SU-DHL-6 (cell line): ENCODE measurements around the gene QKI.

Experiments
- EZH2phosphoT487 ChIP-seq: fragments of 200-600 bp; sonication (generic), shearing (Covaris generic); conservative IDR thresholded peaks from 2 replicates; pipeline ENCODE4 v1.6.1; 2018; ENCODE audit warnings: mild to moderate bottlenecking, antibody characterized with exemption, low read length, moderate library complexity, mixed read lengths
- TF ChIP-seq, protein P1 (sequence below): fragments of 200-600 bp; sonication (generic); IDR thresholded peaks from one replicate; pipeline ENCODE4 v1.5.1; 2017; ENCODE audit warnings: antibody characterized with exemption, mild to moderate bottlenecking, low read length, moderate library complexity; ENCODE audit not compliant: insufficient read depth, poor library complexity, severe bottlenecking

DNA sequence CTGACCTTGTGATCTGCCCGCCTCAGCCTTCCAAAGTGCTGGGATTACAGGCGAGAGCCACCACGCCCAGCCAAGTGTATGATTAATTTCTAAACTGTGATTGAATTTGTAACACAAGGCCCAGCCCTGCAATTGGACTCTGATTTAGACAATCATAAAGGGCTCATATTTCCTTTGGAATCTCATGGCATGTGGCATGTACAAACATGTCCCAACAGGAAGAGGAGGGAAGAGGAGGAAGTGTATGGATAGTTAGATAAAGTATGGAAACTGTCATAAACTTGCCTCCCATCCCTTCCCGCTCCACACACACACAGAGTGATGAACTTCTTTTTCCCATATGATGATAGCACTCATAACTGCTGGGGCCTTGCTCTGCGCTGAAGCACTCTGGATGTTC is 27.2 kb upstream of the QKI start:
- no peak for TF ChIP-seq EZH2phosphoT487
- TF ChIP-seq, protein P1, sequence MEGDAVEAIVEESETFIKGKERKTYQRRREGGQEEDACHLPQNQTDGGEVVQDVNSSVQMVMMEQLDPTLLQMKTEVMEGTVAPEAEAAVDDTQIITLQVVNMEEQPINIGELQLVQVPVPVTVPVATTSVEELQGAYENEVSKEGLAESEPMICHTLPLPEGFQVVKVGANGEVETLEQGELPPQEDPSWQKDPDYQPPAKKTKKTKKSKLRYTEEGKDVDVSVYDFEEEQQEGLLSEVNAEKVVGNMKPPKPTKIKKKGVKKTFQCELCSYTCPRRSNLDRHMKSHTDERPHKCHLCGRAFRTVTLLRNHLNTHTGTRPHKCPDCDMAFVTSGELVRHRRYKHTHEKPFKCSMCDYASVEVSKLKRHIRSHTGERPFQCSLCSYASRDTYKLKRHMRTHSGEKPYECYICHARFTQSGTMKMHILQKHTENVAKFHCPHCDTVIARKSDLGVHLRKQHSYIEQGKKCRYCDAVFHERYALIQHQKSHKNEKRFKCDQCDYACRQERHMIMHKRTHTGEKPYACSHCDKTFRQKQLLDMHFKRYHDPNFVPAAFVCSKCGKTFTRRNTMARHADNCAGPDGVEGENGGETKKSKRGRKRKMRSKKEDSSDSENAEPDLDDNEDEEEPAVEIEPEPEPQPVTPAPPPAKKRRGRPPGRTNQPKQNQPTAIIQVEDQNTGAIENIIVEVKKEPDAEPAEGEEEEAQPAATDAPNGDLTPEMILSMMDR: no peak
